ACHN (cell line): ENCODE measurements around the gene DIAPH2.

Experiments
- DNase-seq: peaks from one replicate; pipeline ENCODE4 v3.0.0-alpha.2; 2015
- in situ Hi-C: cut with HindIII; loops from 2 replicates; pipeline ENCODE4 v1.10.0; 2017; ENCODE audit warnings: low sequenced_read_pairs, low pct_ligation_motif_present, low pct_unique_long_range_greater_than_20kb

DIAPH2 gene

DNA sequence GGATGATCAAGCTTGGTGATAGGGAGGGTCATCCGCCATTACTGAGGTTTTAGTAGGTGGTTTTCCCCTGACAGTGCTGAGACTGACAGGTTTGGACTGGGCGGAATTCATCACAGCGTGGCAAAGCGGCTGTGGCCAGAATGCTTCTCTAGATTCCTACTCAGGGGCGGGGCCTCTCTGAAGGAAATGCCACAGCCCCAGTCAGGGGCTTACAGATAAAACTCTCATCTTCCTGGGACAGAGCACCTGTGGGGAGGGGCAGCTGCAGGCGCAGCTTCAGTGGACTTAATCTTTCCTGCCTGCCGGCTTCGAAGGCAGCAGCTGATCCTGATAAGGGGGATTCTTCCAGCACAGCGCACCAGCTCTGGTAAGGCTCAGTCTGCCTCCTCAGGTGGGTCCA lies 515.8 kb downstream of the DIAPH2 start:
- no peak for DNase-seq
- in situ Hi-C loops: no loop called here

DNA sequence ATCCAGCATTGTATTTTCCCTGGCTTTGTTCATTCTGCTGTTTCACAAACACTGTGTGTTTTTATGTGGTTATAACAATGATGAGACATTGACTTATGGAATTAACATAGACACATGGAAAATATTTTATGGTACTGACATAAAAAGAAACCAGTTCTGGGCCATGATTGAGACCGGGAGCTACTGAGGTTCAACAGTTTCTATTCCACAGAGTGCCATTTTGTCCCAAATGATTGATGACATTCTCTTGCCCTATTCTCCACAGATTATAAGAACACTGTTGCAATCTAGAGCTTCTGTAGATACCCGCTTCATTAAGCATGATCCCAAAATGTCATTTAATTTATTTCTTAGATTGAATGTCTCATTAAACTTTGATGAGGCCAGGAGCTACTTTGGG lies 525.9 kb downstream of the DIAPH2 start:
- in situ Hi-C loops: no loop called here
- no peak for DNase-seq

DNA sequence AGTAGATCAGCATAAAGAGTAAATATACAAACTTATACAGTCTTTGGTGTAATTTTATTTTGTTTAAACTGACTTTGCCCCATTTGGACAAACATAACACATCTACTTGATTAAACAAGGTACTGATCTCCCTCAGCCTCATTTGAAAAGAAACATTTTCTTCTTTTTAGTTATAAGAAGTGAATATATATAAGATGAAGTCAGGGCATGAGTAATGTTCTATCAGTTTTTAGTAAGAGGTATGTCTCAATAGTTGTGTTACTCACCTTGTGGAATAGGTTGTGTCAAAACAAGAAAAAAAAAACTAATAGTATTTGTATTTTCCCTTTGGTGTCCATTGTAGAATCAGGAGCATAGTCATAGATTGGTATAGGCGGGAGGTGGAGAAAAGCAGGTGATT lies 526.4 kb downstream of the DIAPH2 start:
- DNase-seq: no peak
- in situ Hi-C loops: no loop called here

DNA sequence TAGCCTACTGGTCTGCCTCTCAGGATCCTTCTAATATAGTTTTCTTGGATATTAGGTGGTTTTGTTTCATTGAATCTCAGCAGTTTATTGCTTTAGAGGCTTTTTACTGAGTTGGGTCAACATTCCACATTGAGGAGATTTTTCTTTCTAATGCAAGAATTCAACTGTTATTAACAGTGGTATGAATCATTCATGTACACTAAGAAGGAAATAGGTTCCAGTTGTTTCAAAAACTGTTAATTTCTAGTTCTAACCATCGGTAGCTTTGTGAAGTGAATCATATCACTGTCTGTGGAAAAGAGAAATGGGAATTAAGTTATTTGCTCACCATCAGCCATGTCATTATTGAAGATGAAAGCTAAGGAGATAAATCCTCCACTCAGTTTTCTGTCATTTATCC lies 530.5 kb downstream of the DIAPH2 start:
- DNase-seq: no peak
- in situ Hi-C loops: no loop called here

DNA sequence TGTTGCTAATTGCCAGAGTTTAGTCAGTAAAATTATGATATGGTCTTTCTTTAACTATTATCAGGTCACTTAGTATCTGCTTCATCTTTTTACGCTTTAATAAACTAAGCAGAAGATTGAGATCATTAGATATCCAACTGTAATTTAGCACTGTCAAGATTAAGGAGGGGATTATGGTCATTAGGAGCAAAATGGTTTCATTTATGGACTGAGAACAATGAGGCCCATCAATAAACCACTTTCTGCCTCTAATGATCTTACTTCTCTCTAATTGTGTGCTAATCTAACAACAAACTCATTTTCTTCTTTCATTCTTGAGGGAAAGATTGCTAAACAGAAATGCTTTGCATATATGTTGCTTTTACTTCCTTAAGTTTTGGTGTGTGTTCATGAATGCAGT lies 539.5 kb downstream of the DIAPH2 start:
- in situ Hi-C loops: no loop called here
- no peak for DNase-seq

DNA sequence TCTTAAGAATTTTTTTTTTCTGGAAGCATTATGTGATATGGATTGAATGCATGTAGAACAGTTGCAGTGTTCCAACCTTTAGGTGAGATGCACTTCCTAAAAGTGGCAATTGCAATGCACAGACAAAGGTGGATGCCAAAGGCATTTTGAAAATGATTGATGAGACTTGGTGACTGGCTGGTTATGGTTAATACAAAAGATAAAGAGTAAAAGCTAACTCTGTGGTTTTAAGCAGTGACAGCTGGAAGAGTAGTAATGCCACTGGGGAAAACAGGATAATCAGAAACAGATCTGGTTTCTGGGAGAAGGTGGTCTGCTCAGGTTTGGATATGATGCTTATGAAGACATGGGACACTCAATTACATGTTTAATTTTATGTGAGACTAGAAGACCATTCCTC lies 544.7 kb downstream of the DIAPH2 start:
- in situ Hi-C loops: no loop called here

DNA sequence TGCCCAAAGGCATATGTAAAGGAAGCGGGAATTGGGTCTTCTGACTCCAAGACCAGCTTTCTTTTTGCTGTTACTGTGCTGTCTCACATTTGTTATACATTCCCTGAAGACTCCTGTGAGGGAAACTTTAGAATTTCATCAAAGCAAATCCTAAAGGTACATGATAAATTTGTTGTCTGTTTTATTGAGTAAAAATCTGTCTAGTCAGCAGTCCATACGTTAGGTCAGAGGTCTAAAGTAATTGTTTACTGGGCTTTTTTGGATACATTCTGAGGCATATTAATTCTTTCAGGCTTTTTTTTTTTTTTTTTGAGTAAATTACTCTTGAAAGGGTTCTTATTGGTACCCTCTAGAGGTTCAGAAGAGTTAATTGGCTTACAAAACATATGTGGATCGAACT lies 546.3 kb downstream of the DIAPH2 start:
- no peak for DNase-seq
- in situ Hi-C loops: no loop called here

More for the DNA sequence above, 544.7 kb downstream of the DIAPH2 start:
- DNase-seq: no peak

DNA sequence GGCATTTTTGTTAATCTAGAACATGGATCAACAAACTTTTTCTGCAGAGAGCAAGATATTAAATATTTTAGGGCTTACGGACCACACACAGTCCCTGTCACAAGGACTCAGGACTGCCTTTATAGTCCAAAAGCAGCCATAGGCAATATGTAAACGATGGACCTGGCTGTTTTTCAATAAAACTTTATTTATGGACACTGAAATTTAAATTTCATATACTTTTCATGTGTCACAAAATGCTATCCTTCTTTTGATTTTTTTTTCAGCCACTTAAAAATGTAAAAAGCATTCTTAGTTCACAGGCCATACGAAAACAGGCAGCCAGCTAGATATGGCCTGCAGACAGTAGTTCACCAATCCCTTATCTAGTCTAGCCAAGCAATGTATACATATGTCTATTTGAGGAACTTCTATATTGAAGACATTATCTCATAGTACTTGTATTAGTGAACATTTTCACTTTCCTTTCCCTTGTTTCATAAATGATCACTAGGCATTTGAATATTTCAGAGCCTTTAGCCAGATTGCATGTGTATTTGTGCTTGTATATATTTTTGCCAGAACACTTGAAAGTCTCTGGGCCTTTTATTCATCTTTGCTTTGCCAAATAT lies 549.9 kb downstream of the DIAPH2 start:
- in situ Hi-C loops: no loop called here
- DNase-seq: no peak

DNA sequence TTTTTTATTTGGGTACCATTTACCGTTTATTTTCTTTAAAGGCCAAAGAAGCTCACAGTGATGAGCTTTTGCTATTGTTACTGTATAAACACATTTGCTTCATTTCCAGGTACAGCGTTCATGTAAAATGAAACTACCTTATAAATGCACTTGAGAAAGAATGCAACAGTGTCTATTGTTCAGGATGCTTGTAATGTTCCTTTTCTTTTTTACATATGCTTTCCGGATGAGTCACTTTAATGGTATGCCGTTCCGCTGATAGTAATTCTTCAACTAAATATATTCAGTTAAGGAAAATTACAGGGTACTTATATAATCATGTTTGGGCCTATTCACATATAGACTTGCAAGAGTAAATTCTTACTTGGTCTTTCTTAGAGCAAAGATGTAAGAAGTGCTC lies 554.0 kb downstream of the DIAPH2 start:
- DNase-seq: no peak
- in situ Hi-C loops: no loop called here

DNA sequence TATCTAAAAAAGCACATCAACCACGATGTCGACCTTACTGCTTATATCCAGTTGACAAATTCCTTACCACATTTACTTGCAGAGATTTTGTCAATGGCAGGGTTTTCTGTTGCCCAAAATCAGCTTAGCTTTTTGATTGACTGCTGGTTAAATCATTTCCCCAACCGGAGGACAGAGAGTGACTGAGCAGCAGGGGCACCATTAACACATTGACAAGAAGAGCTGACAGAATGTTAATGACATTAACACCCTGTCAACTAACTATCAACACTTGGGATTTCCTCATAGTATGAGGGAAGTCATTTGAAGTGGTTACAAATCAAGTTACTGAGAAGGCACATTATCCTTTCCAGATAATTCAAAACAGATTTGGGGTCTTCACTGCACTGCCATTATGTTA lies 567.5 kb downstream of the DIAPH2 start:
- DNase-seq: no peak

DNA sequence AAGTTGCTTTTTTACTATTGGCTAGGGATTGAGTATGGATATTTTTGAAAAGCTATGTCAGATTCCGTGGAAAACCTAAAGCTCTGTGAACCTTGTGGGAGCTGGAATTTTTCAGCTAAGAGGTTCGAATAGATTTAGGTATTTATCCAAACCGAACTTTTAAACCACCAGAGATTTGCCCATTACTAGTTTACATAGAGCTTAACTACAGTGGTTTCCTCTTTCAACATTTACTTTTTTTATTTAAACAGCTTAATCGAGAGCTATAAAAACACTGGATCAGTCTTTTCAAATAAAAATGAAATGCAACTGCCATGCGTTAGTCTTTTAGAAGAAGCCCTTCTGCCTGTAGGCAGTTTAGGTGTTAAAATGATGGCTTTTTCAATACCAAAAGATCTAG lies 576.0 kb downstream of the DIAPH2 start:
- DNase-seq: no peak

More for the DNA sequence above, 567.5 kb downstream of the DIAPH2 start:
- in situ Hi-C loops: no loop called here

DNA sequence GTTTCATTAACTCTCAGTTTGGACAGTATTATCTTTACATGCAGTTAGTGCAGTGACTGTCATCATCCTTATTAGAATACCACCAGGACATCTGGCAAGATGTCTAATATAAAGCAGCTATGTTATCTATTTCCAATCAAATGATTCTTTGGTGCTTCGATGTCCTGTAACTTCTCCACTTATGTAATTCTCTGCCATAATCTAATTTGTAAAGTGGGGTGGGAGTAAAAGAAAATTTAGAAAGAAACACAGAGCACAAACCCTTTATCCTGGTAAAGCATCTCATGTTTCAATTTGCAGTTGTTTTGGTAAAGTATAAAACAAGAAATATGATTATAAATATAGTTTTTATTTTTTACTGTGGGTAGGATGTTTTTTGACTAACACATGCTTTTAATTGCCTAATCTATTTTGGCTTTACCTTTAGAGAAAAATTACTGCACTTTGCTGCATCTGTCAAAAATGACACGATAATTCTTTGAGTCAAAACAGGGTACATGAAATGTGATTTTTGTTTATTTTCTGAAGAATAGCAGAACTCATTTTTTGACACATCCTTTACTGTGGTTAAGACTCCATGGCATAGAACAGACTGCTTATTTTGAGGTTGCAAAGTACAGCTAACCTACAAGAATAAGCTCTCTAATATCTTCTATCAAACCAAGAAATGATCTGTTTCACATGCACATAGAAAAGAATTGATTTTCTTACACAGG lies 581.9 kb downstream of the DIAPH2 start:
- DNase-seq: no peak
- in situ Hi-C loops: no loop called here

More for the DNA sequence above, 576.0 kb downstream of the DIAPH2 start:
- in situ Hi-C loops: no loop called here

DNA sequence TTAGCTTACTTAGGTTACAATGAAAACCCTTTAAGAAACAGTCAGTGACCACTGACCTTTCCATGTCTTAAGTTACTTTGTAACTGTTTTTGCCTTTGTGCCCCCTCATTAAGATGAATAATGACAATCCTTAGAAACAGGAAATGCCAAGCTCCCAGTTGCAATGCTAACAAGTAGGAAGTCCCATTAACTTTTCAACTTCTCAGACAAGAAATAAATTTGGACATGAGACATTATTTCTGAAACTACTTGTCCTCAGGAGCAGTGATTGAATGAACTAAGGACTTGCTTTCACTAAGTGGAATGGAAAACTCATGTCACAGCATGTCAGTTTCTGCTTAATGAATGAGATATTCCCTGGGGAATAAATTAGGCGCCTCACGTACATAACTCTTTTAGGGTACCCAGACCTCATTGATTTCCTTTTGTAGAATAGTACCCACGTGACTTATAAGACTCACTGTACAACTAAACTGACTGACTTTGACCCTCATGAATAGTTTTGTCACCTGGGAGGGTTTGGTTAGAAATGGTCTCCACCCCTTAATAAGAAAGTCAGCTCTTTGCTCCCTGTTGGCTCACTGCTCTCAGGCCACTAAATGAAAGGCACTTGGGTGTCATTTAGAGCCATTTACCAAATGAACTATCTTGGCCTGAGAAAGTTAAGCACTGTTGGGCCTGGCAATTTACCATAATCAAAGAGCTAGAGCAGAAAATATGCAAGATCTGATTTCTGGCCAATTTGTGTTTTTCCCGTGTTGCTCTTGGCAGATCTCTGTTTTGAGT lies 582.9 kb downstream of the DIAPH2 start:
- DNase-seq: no peak
- in situ Hi-C loops: no loop called here

DNA sequence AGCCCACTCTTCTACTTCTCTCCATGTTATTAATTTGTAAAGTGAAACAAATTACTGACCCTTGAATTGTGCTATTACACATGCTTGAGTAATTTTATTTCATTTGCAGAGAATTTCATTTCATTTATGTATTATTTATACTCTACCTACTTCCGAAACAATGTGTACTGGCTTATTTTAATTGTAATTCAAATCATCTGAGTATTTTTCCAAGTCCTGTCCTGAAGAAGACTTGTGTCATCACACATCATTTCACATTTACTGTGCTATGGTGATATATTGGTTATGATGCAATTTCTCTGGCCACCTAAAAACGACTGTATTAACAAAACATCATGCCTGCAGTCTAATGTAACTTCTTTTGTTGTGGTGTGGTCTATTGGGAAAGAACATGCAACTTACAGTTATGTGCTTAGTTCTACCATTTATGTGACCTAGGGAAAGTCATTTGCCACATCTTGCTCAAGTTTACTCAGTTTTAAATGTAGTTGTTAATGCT lies 583.6 kb downstream of the DIAPH2 start:
- in situ Hi-C loops: no loop called here
- DNase-seq: no peak

DNA sequence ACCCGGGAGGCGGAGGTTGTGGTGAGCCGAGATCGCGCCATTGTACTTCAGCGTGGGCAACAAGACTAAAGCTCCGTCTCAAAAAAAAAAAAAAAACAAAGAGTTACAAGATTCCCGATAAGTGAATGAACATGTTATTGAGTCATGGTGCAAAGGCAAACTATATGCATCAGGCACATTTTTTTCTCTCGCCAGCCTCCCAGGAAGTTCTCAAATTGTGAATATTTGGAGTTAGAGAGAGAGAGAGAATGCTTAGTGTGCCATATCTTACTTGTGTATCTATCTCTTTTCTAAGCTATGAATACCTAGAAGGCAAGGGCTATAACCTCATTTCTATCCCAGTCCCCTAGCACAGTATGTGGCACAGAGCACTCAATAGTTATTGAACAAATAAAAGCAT lies 599.9 kb downstream of the DIAPH2 start:
- in situ Hi-C loops: no loop called here
- no peak for DNase-seq

DNA sequence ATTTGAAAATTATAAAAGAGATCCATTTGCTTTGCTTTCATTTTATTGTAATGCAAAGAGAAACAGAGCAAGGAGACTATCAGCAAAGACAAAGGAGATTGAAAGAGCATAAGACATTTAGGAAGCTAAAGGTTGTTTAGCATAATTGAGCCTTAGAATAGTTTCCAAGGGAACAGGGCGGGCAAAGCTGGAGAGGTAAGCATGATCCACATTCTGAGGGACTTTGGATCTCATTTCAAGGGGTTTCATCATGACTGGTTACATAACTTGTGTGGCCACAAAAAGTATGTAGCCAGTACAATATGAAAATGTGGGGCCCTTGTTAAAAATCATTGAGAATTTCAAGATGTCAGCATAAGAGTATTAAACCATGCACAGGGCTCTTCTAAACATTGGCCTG lies 605.6 kb downstream of the DIAPH2 start:
- DNase-seq: no peak
- in situ Hi-C loops: no loop called here

DNA sequence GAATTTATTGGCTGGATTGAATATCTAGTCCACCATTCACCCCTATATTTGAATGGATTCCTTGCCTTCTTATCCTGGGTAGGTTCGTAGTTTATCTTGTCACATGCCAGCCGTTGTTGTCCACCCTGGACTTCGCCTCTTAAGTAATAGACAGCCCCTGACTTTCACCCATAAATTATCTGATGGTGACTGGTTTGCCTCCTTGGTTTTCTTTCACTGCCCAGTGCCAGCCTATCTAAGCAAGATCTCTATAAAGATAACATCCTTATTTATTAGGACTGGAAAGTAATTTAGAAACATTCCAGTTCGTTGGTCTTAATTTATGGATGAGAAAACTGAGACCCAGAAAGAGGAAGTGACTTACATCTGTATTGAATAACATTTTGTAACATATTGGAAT lies 609.4 kb downstream of the DIAPH2 start:
- in situ Hi-C loops: no loop called here
- no peak for DNase-seq

DNA sequence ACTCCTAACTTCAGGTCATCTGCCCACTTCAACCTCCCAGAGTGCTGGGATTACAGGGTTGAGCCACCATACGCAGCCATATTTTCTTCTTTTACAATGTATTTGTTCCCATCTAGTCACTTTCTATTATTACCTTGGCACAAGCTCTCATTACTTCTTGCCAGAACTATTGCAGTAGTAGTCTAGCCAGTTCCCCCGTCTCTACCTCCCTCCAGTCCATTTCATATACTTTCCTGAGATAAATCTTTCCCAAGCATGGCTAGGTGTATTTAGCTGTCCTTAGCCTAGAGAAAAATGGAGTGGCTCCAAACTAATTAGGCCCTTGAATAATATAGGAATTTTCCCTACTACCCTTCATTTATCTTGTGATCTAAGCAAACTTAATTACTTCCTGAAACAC lies 611.3 kb downstream of the DIAPH2 start:
- DNase-seq: no peak
- in situ Hi-C loops: no loop called here

DNA sequence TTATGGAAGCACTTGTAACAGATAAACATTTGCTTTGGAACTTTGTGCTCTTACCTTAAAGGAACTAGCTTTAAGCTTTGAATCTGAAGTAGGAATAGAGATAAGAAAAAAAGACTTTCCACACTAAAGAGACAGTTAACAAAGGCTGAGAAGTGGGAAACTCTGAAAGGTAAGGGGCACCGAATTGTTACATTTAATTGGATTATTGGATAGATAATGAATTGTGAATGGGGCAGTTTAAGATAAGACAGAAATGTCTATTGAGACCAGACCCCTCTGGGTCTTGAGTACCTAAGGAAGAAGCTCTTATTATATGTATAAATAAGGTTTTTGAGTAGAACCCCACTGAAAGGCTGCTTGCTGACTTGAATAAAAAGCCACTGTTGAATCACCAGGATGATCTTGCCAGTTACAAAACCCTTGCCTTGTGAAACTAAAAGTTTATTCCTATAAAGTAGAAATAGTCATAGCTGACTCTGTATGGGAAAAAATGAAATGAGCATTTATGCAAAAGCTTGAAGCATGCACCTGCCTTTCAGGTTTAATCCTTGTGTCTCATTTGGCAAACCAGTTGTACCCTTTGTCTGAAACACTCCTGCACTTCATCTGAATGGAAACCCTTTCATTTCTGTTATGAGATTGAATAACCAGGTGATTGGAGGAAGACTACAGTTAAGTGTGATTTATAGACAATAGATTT lies 622.3 kb downstream of the DIAPH2 start:
- DNase-seq: no peak
- in situ Hi-C loops: no loop called here
